Duodenal mucosa (tissue), 2 donors: Measurements from ENCODE around the gene TSPO2.
"Not testable (repeated sequence)": the region's sequence is repeated elsewhere in the genome, so short reads cannot be mapped to it uniquely, and the experiment has no call there.

Source experiments
- H3K27ac ChIP-seq: one replicate; pipeline ENCODE4 v1.7.0; 2013; ENCODE audit warnings: low read depth, low read length
- H3K27me3 ChIP-seq, 2 donors: one replicate each; pipeline ENCODE4 v1.7.0; 2013; ENCODE audit warnings: low read length in 2 of 2, control low read depth in 1 of 2; ENCODE audit not compliant: insufficient read depth in 2 of 2, control insufficient read depth in 1 of 2
- H3K36me3 ChIP-seq, 2 donors: one replicate each; pipeline ENCODE4 v1.7.0; 2013; ENCODE audit warnings: low read length in 2 of 2, control low read depth in 1 of 2; ENCODE audit not compliant: insufficient read depth in 2 of 2, control insufficient read depth in 1 of 2
- H3K4me1 ChIP-seq, 2 donors: one replicate each; pipeline ENCODE4 v1.7.0; 2013; ENCODE audit warnings: low read length in 2 of 2, control low read depth in 1 of 2; ENCODE audit not compliant: insufficient read depth in 2 of 2, control insufficient read depth in 1 of 2
- H3K4me3 ChIP-seq, 2 donors: one replicate each; pipeline ENCODE4 v1.7.0; 2013; ENCODE audit warnings: low read length in 2 of 2, low read depth in 1 of 2
- H3K9ac ChIP-seq, 2 donors: one replicate each; pipeline ENCODE4 v1.7.0; 2013; ENCODE audit warnings: low read length in 2 of 2, low read depth in 1 of 2
- H3K9me3 ChIP-seq, 2 donors: one replicate each; pipeline ENCODE4 v1.7.0; 2013; ENCODE audit warnings: low read length in 2 of 2, control low read depth in 1 of 2; ENCODE audit not compliant: control insufficient read depth in 1 of 2

Gene TSPO2, protein sequence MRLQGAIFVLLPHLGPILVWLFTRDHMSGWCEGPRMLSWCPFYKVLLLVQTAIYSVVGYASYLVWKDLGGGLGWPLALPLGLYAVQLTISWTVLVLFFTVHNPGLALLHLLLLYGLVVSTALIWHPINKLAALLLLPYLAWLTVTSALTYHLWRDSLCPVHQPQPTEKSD

DNA sequence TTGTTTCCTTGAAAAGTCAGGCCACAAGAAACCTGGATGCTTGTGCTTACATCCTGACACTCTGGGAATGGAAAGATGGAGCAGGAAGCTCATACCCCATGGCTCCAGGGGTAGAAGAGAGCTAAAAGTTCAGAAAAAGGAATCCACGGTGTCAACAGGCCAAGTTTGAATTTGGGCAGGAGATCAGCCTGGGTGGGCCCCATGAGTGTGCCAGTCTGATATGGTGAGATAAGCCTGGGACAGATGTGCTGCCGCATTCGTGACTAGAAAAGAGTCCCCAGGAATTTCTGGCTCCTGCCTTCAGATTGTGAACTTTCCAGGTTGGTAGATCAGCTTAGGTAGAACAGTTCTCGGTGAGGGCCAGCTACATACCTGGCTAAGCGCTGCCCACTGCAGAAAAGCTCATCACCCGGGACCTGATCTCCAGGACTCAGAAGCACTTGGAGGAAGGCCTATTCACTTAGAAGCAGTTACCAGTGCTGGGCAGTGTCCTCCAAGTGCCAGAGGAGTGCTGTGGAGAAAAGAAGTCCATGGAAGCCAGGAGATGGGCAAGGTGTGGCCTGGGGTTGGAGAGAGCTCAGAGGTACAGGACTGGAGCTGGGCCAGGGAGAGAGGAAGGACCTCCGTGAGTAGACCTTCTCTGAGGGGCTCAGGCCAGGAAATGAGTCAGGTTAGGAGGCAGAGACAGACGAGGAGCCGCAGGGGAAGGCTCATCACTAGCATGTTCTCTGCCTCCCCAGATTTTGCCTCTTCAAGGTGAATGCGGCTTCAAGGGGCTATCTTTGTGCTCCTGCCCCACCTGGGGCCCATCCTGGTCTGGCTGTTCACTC lies at the start of gene TSPO2:
TSPO2 (plus strand) TSS at position 242 of the 830 bp plus-strand sequence; CDS start at position 761, 519 bp downstream.
- H3K27me3 ChIP-seq, result no peaks in the 10 kb centered on the region
- no peaks in the 10 kb centered on the region for H3K36me3 ChIP-seq
- no peak within 1 kb of the TSS for H3K9ac ChIP-seq
- H3K27ac ChIP-seq, result no peak within 1 kb of the TSS
- peaks cover 17 to 30% of the 10 kb centered on the region in 2 donors for H3K4me1 ChIP-seq
- no peak within 1 kb of the TSS for H3K4me3 ChIP-seq
- H3K9me3 ChIP-seq, result no peaks in the 10 kb centered on the region

DNA sequence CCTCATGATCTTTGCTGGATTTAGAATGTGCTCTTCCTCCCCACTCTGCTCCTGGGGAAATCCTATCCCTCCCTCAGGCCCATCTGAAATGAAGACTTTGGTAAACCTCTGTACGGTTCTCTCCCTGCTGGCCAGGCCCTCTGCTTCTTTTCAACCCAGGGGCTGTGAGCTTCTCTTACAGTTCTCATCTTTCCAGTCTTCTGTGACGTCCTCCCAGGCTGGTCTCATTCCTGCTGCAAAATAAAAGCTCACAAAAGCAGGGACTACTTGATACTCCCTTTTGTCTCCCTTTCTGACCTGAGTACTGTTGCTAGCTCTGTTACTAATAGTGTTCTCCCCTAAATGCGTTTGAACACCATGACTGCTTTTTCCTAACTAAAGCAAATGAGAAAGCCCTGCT lies 49.5 kb upstream of the TSPO2 start:
- H3K4me3 ChIP-seq, result no peak overlapping the region

DNA sequence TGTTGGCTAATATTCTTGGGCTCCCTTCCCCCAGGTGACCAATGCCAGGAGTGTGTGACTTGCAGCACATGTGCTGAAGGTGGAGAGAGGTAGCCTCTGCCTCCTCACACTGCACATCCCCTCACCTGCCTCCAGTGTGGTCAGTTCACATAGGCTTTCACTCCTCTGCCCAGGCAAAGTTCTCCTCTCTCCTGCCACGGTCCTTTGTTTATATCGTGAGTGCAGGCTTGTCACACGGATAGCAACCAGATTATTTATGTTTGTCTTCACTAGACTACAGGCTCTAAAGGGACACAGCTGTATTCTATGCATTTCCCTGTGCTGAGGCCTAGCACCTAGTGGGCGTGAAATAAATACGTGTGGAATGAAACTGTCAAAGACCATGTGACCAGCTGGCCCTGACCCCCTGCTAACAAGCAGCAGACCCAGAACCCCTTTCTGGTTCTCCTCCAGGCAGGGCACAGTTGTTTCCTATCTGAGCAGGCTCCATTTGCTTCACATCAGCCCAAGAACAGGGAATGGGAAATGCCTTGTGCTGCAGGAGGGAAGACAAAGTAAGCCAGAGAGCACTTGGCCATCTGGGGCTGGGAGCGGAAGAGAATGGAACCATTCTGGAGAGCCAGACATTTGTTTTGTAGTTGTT lies 45.6 kb upstream of the TSPO2 start:
- H3K27me3 ChIP-seq, result peaks cover 0 to 3% of the 10 kb centered on the region in 2 donors
- H3K27ac ChIP-seq, result no peak overlapping the region
- no peak overlapping the region for H3K9ac ChIP-seq
- no peaks in the 10 kb centered on the region for H3K36me3 ChIP-seq
- H3K4me3 ChIP-seq, result no peak overlapping the region
- H3K9me3 ChIP-seq, result no peaks in the 10 kb centered on the region
- H3K4me1 ChIP-seq, result peaks cover 14 to 19% of the 10 kb centered on the region in 2 donors

More for the DNA sequence above, 49.5 kb upstream of the TSPO2 start:
- Histone ChIP-seq H3K9me3 (no peaks in the 10 kb centered on the region), H3K27me3 (peaks cover 0 to 5% of the 10 kb centered on the region in 2 donors), H3K36me3 (no peaks in the 10 kb centered on the region), H3K27ac (no peak overlapping the region), H3K9ac (no peak overlapping the region), H3K4me1 (peaks cover 13 to 15% of the 10 kb centered on the region in 2 donors)

DNA sequence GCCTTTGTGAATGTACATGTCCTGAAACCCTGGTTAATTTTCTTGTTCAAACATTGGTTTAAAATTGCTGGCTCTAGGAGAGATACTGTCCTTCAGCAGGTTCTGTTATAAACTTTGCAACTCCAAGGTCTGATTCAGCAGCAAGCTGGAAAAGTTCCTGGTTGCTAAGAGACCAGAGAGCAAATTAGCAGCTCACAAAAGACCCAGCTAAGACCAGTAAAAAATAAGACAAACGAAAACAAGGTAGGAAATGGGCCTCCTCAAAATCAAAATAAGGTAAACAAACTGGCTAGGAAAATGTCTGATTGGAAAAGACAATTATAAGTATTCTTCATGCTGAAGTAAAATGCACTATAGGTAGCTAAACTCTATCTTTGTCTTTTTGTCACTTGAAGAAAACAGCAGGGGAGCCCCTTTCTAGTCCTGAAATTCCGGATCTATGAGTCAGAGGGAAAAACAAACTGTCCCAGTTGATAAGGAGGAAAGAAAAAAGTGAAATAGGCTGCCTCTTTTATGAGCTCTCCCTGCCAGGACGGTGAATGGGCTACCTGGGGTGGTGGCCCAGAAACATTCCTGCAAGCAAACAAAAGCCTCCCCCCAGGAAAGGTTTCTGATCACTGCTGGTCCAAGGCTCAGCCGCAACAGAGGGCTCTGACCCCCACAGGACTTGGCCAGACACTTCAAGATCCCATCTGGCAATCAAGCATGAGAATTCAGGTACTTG lies 44.9 kb upstream of the TSPO2 start:
- Histone ChIP-seq H3K9me3 (no peaks in the 10 kb centered on the region), H3K27ac (no peak overlapping the region), H3K9ac (no peak overlapping the region), H3K4me3 (no peak overlapping the region), H3K36me3 (no peaks in the 10 kb centered on the region), H3K4me1 (peaks cover 14 to 19% of the 10 kb centered on the region in 2 donors), H3K27me3 (no peaks in the 10 kb centered on the region)

DNA sequence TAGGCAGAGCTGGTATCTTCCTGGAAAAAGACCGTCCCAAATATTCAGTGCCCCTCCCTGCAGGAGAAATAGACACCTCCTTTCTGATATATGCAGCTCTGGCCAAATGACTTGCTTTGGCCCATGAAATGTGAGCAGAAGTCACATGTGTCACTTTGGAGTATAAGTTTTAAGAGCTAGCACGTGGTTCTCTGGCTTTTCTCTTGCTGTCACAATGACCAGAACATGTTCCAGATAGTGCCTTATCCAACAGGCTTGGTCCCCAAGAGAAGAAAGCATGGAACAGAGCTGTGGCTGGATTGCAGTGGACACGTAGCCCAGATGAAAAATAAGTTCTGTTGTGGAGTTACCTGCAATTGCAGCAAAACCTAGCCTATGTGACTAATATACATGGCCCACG lies 43.6 kb upstream of the TSPO2 start:
- Histone ChIP-seq H3K27me3 (no peaks in the 10 kb centered on the region), H3K36me3 (no peaks in the 10 kb centered on the region), H3K9me3 (no peaks in the 10 kb centered on the region), H3K4me3 (no peak overlapping the region), H3K27ac (no peak overlapping the region), H3K9ac (no peak overlapping the region), H3K4me1 (peaks cover 14 to 19% of the 10 kb centered on the region in 2 donors)

DNA sequence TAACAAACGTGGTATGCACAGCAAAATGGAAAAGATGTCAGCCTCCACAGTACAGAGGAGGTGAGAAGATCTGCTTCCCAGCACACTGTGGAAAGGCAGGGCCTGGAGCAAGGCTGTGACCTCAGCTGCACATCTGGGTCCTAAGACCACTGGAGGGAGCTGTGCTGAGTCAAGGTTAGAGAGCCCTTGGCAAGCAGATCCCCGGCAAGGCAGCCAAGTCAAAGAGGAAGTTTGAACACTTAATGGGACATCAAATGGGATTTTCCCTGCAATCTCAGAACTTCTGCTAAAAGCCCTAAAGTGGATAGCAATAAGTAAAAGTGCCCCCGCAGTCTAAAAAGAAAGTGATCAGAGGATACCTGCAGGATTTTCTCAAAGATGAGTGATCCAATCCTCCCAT lies 42.7 kb upstream of the TSPO2 start:
- Histone ChIP-seq H3K27me3 (no peaks in the 10 kb centered on the region), H3K27ac (no peak overlapping the region), H3K9me3 (no peaks in the 10 kb centered on the region), H3K4me3 (no peak overlapping the region), H3K4me1 (peaks cover 14 to 19% of the 10 kb centered on the region in 2 donors), H3K36me3 (no peaks in the 10 kb centered on the region), H3K9ac (no peak overlapping the region)

DNA sequence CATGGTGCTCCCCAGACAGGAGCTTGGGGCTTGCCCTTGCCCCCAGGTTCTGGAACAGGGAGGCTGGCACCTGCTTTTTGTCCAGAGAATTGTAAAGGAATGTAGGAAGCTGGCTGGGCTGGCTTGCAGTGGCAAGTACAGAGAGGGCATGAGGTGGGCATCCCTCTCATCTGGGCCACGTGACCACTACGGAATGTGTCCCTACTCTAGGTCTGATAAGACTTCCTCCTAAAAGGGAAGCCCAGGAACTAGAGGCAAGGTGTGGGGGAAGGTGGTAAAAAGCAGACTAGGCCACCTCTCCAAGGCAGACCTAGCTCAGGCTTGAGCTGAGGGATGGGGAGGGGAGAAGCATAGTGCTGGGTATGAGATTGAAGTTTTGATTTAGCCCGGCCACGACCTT lies 42.0 kb upstream of the TSPO2 start:
- H3K9ac ChIP-seq, result no peak overlapping the region
- H3K4me1 ChIP-seq, result peaks cover 14 to 19% of the 10 kb centered on the region in 2 donors
- H3K27ac ChIP-seq, result no peak overlapping the region
- H3K36me3 ChIP-seq, result no peaks in the 10 kb centered on the region
- H3K9me3 ChIP-seq, result no peaks in the 10 kb centered on the region
- no peaks in the 10 kb centered on the region for H3K27me3 ChIP-seq
- no peak overlapping the region for H3K4me3 ChIP-seq

DNA sequence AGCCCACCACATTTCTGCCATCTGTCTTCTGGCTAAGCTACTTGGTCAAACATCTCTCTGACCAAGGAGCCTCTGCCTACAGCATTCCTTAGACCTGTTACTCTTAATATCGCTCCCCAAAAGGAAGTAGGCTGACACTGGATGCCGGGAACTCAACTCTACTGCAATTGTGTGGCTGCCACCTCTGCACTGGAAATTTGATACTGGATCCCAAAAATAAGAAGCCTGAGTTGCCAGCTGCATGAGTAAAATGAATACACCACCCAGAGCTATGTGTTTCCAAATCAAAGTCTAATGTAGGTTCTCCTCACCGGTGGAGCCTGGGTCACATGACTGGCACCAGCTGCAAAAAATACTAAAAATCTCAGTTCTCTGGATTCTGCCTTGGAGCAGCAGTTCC lies 40.1 kb upstream of the TSPO2 start:
- Histone ChIP-seq H3K4me3 (no peak overlapping the region), H3K27ac (no peak overlapping the region), H3K4me1 (peaks cover 6 to 8% of the 10 kb centered on the region in 2 donors), H3K36me3 (no peaks in the 10 kb centered on the region), H3K27me3 (no peaks in the 10 kb centered on the region), H3K9ac (no peak overlapping the region), H3K9me3 (no peaks in the 10 kb centered on the region)

DNA sequence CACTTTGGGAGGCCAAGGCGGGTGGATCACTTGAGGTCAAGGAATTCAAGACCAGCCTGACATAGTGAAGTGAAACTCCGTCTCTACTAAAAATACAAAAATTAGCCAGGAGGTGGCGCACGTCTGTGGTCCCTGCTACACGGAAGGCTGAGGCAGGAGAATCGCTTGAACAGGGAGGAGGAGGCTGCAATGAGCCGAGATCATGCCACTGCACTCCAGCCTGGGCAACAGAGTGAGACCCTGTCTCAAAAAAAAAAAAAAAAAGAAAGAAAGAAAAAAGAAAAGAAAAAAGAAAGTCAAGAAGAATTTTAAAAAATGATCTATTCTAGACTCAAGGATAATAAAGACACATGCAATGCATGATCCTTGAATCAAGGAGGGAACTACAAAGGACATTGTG lies 36.0 kb upstream of the TSPO2 start:
- H3K9ac ChIP-seq, H3K27ac ChIP-seq, H3K36me3 ChIP-seq, H3K27me3 ChIP-seq, H3K4me1 ChIP-seq, H3K4me3 ChIP-seq, H3K9me3 ChIP-seq: not testable (repeated sequence)

DNA sequence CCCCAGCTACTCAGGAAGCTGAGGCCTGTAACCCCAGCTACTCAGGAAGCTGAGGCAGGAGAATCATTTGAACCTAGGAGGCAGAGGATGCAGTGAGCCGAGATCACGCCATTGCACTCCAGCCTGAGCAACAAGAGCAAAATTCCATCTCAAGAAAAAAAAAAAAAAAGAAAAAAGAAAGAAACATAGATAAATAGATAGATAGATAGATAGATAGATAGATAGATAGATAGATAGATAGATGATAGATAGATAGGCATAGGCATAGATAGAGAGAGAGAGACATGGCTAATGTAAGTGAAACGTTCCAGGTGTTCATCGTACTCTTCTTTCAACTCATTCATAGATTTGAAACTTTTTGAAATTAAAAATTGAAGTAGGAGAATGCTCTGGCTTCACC lies 35.3 kb upstream of the TSPO2 start:
- not testable (repeated sequence) for H3K36me3 ChIP-seq, H3K9me3 ChIP-seq, H3K27me3 ChIP-seq, H3K9ac ChIP-seq, H3K4me3 ChIP-seq, H3K4me1 ChIP-seq, H3K27ac ChIP-seq
